ENCODE results near the gene GTSE1. TPM values are rescaled to one million over a fixed set of nuclear protein-coding genes. Genes with fewer than 3 reads are reported as not detected.

Gene GTSE1
- total RNA-seq, 2 donors from 2014 or later = 0.26 TPM; not detected in 1

DNA sequence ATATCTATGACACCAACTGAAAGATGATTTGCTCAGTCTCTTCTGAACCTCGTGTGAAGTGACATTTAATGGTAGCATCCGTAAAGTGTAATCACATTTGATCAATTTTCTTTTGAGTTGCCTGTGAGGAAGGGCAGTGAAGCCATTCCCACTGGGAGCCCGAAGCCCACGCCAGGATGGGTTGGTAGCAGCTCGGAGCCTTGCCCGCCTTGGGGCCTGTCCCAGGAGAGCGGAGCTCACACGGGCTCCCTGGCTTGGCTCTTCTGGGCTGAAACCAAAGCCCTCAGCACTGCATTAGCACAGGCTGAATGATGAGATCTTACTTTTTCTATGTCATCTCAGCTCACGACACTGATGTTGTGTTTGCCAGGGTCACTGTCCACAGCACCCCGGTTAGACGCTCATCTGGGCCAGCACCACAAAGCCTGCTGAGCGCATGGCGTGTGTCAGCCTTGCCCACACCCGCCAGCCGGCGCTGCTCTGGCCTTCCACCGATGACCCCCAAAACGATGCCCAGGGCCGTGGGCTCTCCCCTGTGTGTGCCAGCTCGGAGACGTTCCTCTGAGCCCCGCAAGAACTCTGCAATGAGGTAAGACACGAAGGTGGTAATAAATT, 29.5 kb downstream of the GTSE1 start:
- ATAC-seq = no peak
- Histone ChIP-seq H3K36me3 (replicated peaks in 1 of 2; ENCODE audit: insufficient read depth in 1 of 2, low read depth in 2 of 2) (no peaks in the 10 kb centered on the region), H3K27me3 (no peaks in the 10 kb centered on the region), H3K4me3 (no peak overlapping the region), H3K27ac (no peak overlapping the region), H3K4me1 (no peaks in the 10 kb centered on the region), H3K9me3 (no peaks in the 10 kb centered on the region)
- TF ChIP-seq, protein P1, sequence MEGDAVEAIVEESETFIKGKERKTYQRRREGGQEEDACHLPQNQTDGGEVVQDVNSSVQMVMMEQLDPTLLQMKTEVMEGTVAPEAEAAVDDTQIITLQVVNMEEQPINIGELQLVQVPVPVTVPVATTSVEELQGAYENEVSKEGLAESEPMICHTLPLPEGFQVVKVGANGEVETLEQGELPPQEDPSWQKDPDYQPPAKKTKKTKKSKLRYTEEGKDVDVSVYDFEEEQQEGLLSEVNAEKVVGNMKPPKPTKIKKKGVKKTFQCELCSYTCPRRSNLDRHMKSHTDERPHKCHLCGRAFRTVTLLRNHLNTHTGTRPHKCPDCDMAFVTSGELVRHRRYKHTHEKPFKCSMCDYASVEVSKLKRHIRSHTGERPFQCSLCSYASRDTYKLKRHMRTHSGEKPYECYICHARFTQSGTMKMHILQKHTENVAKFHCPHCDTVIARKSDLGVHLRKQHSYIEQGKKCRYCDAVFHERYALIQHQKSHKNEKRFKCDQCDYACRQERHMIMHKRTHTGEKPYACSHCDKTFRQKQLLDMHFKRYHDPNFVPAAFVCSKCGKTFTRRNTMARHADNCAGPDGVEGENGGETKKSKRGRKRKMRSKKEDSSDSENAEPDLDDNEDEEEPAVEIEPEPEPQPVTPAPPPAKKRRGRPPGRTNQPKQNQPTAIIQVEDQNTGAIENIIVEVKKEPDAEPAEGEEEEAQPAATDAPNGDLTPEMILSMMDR (IDR thresholded peaks at IDR 0.05) = no peak
- TF ChIP-seq POLR2A (IDR thresholded peaks at IDR 0.05) = no peak
- intact Hi-C loops (cut with DNase I) = no loop called here
- WGBS, 2 donors = 85 to 93% methylated on average over 16 to 23 of the region's 23 CpGs
- DNase-seq = no peak

DNA sequence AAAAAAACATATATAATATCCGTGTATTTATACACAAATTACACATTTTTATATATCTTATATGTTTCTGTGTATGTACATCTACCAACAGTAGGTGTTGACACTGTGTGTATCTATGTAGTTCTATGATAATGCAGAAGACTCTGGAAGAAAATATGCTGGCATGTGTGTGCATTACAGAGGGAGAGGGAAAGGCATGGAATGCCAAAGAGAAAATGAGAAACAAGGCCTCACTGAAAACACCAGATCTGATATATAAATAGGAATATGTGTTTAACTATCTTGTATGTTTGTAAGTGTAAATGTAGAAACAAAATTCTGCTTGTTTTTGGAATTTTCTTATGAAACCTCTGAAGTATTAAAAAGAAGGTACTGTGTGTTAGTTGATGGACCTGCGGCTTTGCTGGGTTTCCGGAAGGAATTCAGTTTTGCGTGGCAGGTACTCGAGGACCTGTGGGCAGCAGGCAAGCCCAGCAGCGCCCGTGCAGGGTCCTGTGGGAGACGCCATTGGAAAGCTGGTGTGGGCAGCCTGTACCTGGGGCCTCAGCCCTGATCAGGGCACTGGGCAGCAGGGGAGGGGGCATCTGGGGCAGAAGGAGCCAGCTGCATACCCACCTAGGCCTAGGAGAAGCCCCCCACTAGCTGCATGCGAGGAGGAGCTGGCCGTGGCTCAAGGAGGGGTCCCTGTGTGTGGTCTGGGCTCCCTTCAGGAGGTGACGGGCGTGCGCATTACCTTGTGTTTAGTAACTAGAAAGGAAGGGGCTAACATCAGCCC, 31.2 kb downstream of the GTSE1 start:
- Histone ChIP-seq H3K4me1 (no peaks in the 10 kb centered on the region), H3K4me3 (no peak overlapping the region), H3K9me3 (no peaks in the 10 kb centered on the region), H3K27me3 (no peaks in the 10 kb centered on the region), H3K27ac (no peak overlapping the region), H3K36me3 (replicated peaks in 1 of 2; ENCODE audit: insufficient read depth in 1 of 2, low read depth in 2 of 2) (no peaks in the 10 kb centered on the region)
- 89 to 93% methylated on average over 12 to 13 of the region's 13 CpGs for WGBS, 2 donors
- ATAC-seq = no peak
- no peak for DNase-seq
- intact Hi-C loops (cut with DNase I) = no loop called here
- TF ChIP-seq, protein P1 (IDR thresholded peaks at IDR 0.05) = no peak
- no peak for TF ChIP-seq POLR2A (IDR thresholded peaks at IDR 0.05)

DNA sequence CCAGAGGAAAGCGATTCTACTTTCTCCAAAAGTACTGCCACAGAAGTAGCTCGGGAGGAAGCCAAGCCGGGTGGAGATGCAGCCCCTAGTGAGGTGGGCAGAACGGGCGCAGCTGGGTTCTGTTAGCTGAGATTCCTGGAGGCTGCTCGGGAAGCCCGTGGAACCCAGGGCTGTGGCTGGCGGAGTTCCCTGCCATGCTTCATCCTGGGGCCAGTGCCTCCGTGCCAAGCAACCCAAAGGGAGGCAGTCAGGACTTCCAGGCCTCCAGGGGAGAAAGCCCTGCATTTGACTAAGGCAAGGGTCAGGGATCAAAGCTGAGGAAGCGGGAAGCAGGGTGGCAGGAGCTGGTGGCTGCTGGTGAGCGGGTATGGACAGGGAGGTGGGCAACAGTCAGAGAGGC, 32.1 kb downstream of the GTSE1 start:
- Histone ChIP-seq H3K36me3 (replicated peaks in 1 of 2; ENCODE audit: insufficient read depth in 1 of 2, low read depth in 2 of 2) (no peaks in the 10 kb centered on the region), H3K27me3 (no peaks in the 10 kb centered on the region), H3K4me1 (no peaks in the 10 kb centered on the region), H3K9me3 (no peaks in the 10 kb centered on the region), H3K27ac (no peak overlapping the region), H3K4me3 (no peak overlapping the region)
- ATAC-seq (no peak), DNase-seq (no peak)
- TF ChIP-seq, protein P1 (IDR thresholded peaks at IDR 0.05) = no peak
- TF ChIP-seq POLR2A (IDR thresholded peaks at IDR 0.05) = no peak
- WGBS, 2 donors = 93 to 95% methylated on average over 8 to 11 of the region's 11 CpGs
- intact Hi-C loops (cut with DNase I) = no loop called here

DNA sequence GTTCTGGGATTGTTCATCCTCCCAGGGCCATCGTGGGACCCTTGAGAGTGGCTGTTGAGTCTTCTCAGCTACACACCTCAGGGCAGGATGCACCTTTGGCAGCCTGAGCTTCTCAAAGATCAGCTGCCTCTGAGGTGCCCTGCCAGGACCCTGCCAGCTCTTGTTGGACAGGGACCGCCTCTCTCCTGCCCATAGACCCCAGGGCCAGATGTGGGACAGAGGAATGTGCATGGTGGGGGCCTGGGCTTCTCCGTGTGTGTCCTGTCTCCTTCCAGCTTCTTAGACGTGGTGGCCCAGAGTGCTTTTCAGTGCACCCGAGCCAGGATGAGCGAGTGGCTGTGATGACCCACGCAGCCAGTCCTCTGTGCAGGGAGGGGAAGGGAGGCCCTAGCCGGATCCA, 32.9 kb downstream of the GTSE1 start:
- Histone ChIP-seq H3K27me3 (no peaks in the 10 kb centered on the region), H3K4me3 (no peak overlapping the region), H3K36me3 (replicated peaks in 1 of 2; ENCODE audit: insufficient read depth in 1 of 2, low read depth in 2 of 2) (no peaks in the 10 kb centered on the region), H3K27ac (no peak overlapping the region), H3K9me3 (no peaks in the 10 kb centered on the region), H3K4me1 (no peaks in the 10 kb centered on the region)
- WGBS, 2 donors = 86 to 89% methylated on average over 5 to 8 of the region's 8 CpGs
- intact Hi-C loops (cut with DNase I) = no loop called here
- ATAC-seq (no peak), DNase-seq (no peak)
- TF ChIP-seq, protein P1 (IDR thresholded peaks at IDR 0.05) = no peak
- no peak for TF ChIP-seq POLR2A (IDR thresholded peaks at IDR 0.05)
